CD4-positive, alpha-beta memory T cell (primary cell): Measurements from ENCODE around the gene PRDM16. TPM values are rescaled to one million over a fixed set of nuclear protein-coding genes. Genes with fewer than 3 reads are reported as not detected.

Source experiments
- CTCF ChIA-PET: fragments of 350-600 bp; sonication (Branson Sonifier 250); formaldehyde crosslinking; loops from one replicate; lab custom pipeline; 2021; ENCODE audit warnings: inconsistent platforms; ENCODE audit not compliant: partially characterized antibody; lab: Charles Lee
- POLR2A ChIA-PET: fragments of 350-600 bp; sonication (Branson Sonifier 250); formaldehyde crosslinking; loops from one replicate; lab custom pipeline; 2021; ENCODE audit not compliant: partially characterized antibody; lab: Charles Lee
- DNase-seq, 5 donors: peaks; one replicate each; pipeline versions ENCODE4 v3.0.0 to v3.0.0-alpha.2; 2020 to 2022; ENCODE audit warnings: mixed read lengths in 1 of 5
- H3K27ac ChIP-seq: one replicate; pipeline ENCODE4 v1.7.0; 2013; ENCODE audit warnings: low read depth, low read length
- H3K27me3 ChIP-seq: 2 replicates; pipeline ENCODE4 v1.7.0; 2013; ENCODE audit warnings: mild to moderate bottlenecking, low read length, moderate library complexity; ENCODE audit not compliant: insufficient read depth
- H3K36me3 ChIP-seq: 2 replicates; pipeline ENCODE4 v1.7.0; 2013; ENCODE audit warnings: mild to moderate bottlenecking, low read length, moderate library complexity; ENCODE audit not compliant: insufficient read depth
- H3K4me1 ChIP-seq: 2 replicates; pipeline ENCODE4 v1.7.0; 2013; ENCODE audit warnings: mild to moderate bottlenecking, low read length, moderate library complexity; ENCODE audit not compliant: insufficient read depth
- H3K4me3 ChIP-seq, 2 donors: one replicate each; pipeline ENCODE4 v1.7.0; 2013; ENCODE audit warnings: low read length in 2 of 2, mild to moderate bottlenecking in 1 of 2
- H3K9me3 ChIP-seq, 2 donors: one replicate each; pipeline ENCODE4 v1.7.0; 2013; ENCODE audit warnings: low read length in 2 of 2, control low read depth in 1 of 2; ENCODE audit not compliant: control insufficient read depth in 1 of 2
- H3K27ac Mint-ChIP-seq, 7 donors: one replicate each; pipeline ENCODE4 v1.8.0; 2020 to 2021; ENCODE audit warnings: mixed read lengths in 7 of 7, mild to moderate bottlenecking in 6 of 7, inconsistent platforms in 3 of 7, moderate library complexity in 3 of 7
- H3K27me3 Mint-ChIP-seq, 2 donors: one replicate each; pipeline ENCODE4 v1.8.0; 2020 to 2021; ENCODE audit warnings: mixed read lengths in 2 of 2
- H3K36me3 Mint-ChIP-seq, 2 donors: one replicate each; pipeline ENCODE4 v1.8.0; 2020 to 2021; ENCODE audit warnings: mixed read lengths in 2 of 2, inconsistent platforms in 1 of 2, mild to moderate bottlenecking in 1 of 2
- H3K4me1 Mint-ChIP-seq, 4 donors: one replicate each; pipeline ENCODE4 v1.8.0; 2020 to 2021; ENCODE audit warnings: mixed read lengths in 4 of 4, mild to moderate bottlenecking in 1 of 4
- H3K4me3 Mint-ChIP-seq, 8 donors: one replicate each; pipeline ENCODE4 v1.8.0; 2020 to 2021; ENCODE audit warnings: mixed read lengths in 8 of 8, mild to moderate bottlenecking in 7 of 8, moderate library complexity in 6 of 8, inconsistent platforms in 3 of 8
- H3K9me3 Mint-ChIP-seq, 8 donors: one replicate each; pipeline ENCODE4 v1.8.0; 2020 to 2021; ENCODE audit warnings: mixed read lengths in 8 of 8, mild to moderate bottlenecking in 5 of 8, inconsistent platforms in 3 of 8, moderate library complexity in 1 of 8
- intact Hi-C: fragments of 100-400 bp; cut with micrococcal nuclease; formaldehyde crosslinking; loops from one replicate; pipeline ENCODE4 v1.15.1; 2023
- polyA plus RNA-seq, 2 donors: library from polyadenylated mRNA; unstranded; fragments of 300-500 nt; fragmentation: Illumina TruSeq; gene quantifications; one replicate each; pipeline ENCODE4 v1.2.3, GENCODE V29; 2021
- total RNA-seq, 2 experiments: library from RNA; stranded (reverse); gene quantifications; one replicate each; pipeline ENCODE4 v1.2.3, GENCODE V29; 2021

Gene PRDM16
- total and polyA plus RNA-seq, 4 experiments from 2014 or later: not detected

GRCh38 chr1:3352299-3352951 lies 283.4 kb downstream of the PRDM16 start:
- no peak for DNase-seq
- no peak overlapping the region for H3K4me3 ChIP-seq
- no peaks in the 10 kb centered on the region for H3K4me1 ChIP-seq
- H3K36me3 Mint-ChIP-seq: no peaks in the 10 kb centered on the region
- H3K27me3 ChIP-seq: no peaks in the 10 kb centered on the region
- H3K9me3 Mint-ChIP-seq: no peaks in the 10 kb centered on the region
- H3K4me1 Mint-ChIP-seq: no peaks in the 10 kb centered on the region
- H3K27me3 Mint-ChIP-seq: peaks cover 2% of the 10 kb centered on the region in 2 donors
- H3K27ac Mint-ChIP-seq: no peak overlapping the region
- H3K27ac ChIP-seq: no peak overlapping the region
- H3K9me3 ChIP-seq: no peaks in the 10 kb centered on the region
- ChIA-PET CTCF (no interaction called here), POLR2A (no interaction called here)
- no peaks in the 10 kb centered on the region for H3K36me3 ChIP-seq
- H3K4me3 Mint-ChIP-seq: no peak overlapping the region
- intact Hi-C loops: no loop called here

- DNase-seq: no peak
- H3K4me3 ChIP-seq: no peak overlapping the region
- H3K4me1 ChIP-seq: no peaks in the 10 kb centered on the region
- H3K27ac ChIP-seq: no peak overlapping the region
- Mint-ChIP-seq H3K36me3 (no peaks in the 10 kb centered on the region), H3K27ac (no peak overlapping the region), H3K27me3 (peaks cover 2% of the 10 kb centered on the region in 2 donors), H3K4me1 (no peaks in the 10 kb centered on the region), H3K9me3 (no peaks in the 10 kb centered on the region), H3K4me3 (no peak overlapping the region)
- intact Hi-C loops: no loop called here
- no peaks in the 10 kb centered on the region for H3K36me3 ChIP-seq
- no peaks in the 10 kb centered on the region for H3K27me3 ChIP-seq
- no peaks in the 10 kb centered on the region for H3K9me3 ChIP-seq
- CTCF ChIA-PET: no interaction called here
- POLR2A ChIA-PET: no interaction called here
These were observed 283.9 kb downstream of the PRDM16 start for GRCh38 chr1:3352952-3353331.

- Mint-ChIP-seq H3K4me3 (no peak overlapping the region), H3K36me3 (no peaks in the 10 kb centered on the region), H3K9me3 (no peaks in the 10 kb centered on the region), H3K4me1 (no peaks in the 10 kb centered on the region), H3K27me3 (peaks cover 2% of the 10 kb centered on the region in 2 donors), H3K27ac (no peak overlapping the region)
- ChIA-PET POLR2A (no interaction called here), CTCF (no interaction called here)
- DNase-seq: no peak
- Histone ChIP-seq H3K36me3 (no peaks in the 10 kb centered on the region), H3K4me1 (no peaks in the 10 kb centered on the region), H3K4me3 (no peak overlapping the region), H3K27me3 (no peaks in the 10 kb centered on the region), H3K27ac (no peak overlapping the region), H3K9me3 (no peaks in the 10 kb centered on the region)
- intact Hi-C loops: no loop called here
These were observed 284.9 kb downstream of the PRDM16 start for GRCh38 chr1:3353876-3354275.

- H3K27ac Mint-ChIP-seq: no peak overlapping the region
- CTCF ChIA-PET: no interaction called here
These were observed 286.1 kb downstream of the PRDM16 start for GRCh38 chr1:3355089-3355488.

GRCh38 chr1:3355894-3356826 lies 287.2 kb downstream of the PRDM16 start:
- H3K9me3 ChIP-seq: no peaks in the 10 kb centered on the region
- no peaks in the 10 kb centered on the region for H3K36me3 Mint-ChIP-seq
- intact Hi-C loops: no loop called here
- H3K27ac ChIP-seq: no peak overlapping the region
- H3K36me3 ChIP-seq: no peaks in the 10 kb centered on the region
- H3K27me3 Mint-ChIP-seq: peaks cover 2% of the 10 kb centered on the region in 2 donors
- no peaks in the 10 kb centered on the region for H3K27me3 ChIP-seq
- H3K4me1 Mint-ChIP-seq: no peaks in the 10 kb centered on the region
- no peaks in the 10 kb centered on the region for H3K9me3 Mint-ChIP-seq
- H3K4me3 ChIP-seq: no peak overlapping the region
- H3K4me3 Mint-ChIP-seq: no peak overlapping the region
- CTCF ChIA-PET: no interaction called here
- no peak for DNase-seq
- POLR2A ChIA-PET: no interaction called here
- H3K4me1 ChIP-seq: no peaks in the 10 kb centered on the region
- no peak overlapping the region for H3K27ac Mint-ChIP-seq

More at GRCh38 chr1:3355089-3355488, 286.1 kb downstream of the PRDM16 start:
- H3K9me3 ChIP-seq: no peaks in the 10 kb centered on the region
- H3K27me3 ChIP-seq: no peaks in the 10 kb centered on the region
- Mint-ChIP-seq H3K36me3 (no peaks in the 10 kb centered on the region), H3K9me3 (no peaks in the 10 kb centered on the region), H3K27me3 (peaks cover 2% of the 10 kb centered on the region in 2 donors), H3K4me3 (no peak overlapping the region), H3K4me1 (no peaks in the 10 kb centered on the region)
- no peak for DNase-seq
- H3K27ac ChIP-seq: no peak overlapping the region
- no peaks in the 10 kb centered on the region for H3K4me1 ChIP-seq
- no peaks in the 10 kb centered on the region for H3K36me3 ChIP-seq
- intact Hi-C loops: no loop called here
- POLR2A ChIA-PET: no interaction called here
- no peak overlapping the region for H3K4me3 ChIP-seq

- CTCF ChIA-PET: no interaction called here
- H3K9me3 ChIP-seq: no peaks in the 10 kb centered on the region
These were observed 287.9 kb downstream of the PRDM16 start for GRCh38 chr1:3356827-3357460.

GRCh38 chr1:3357526-3358297 lies 288.7 kb downstream of the PRDM16 start:
- DNase-seq: no peak
- H3K4me3 ChIP-seq: no peak overlapping the region
- H3K9me3 ChIP-seq: no peaks in the 10 kb centered on the region
- intact Hi-C loops: no loop called here
- Mint-ChIP-seq H3K9me3 (no peaks in the 10 kb centered on the region), H3K4me1 (no peaks in the 10 kb centered on the region), H3K4me3 (no peak overlapping the region), H3K27me3 (peaks cover 4 to 8% of the 10 kb centered on the region in 2 donors), H3K27ac (no peak overlapping the region), H3K36me3 (no peaks in the 10 kb centered on the region)
- ChIA-PET CTCF (no interaction called here), POLR2A (no interaction called here)
- no peaks in the 10 kb centered on the region for H3K4me1 ChIP-seq
- no peaks in the 10 kb centered on the region for H3K27me3 ChIP-seq
- no peaks in the 10 kb centered on the region for H3K36me3 ChIP-seq
- H3K27ac ChIP-seq: no peak overlapping the region

More at GRCh38 chr1:3356827-3357460, 287.9 kb downstream of the PRDM16 start:
- no peaks in the 10 kb centered on the region for H3K4me1 Mint-ChIP-seq
- Histone ChIP-seq H3K4me1 (no peaks in the 10 kb centered on the region), H3K27ac (no peak overlapping the region), H3K4me3 (no peak overlapping the region), H3K36me3 (no peaks in the 10 kb centered on the region), H3K27me3 (no peaks in the 10 kb centered on the region)
- no peaks in the 10 kb centered on the region for H3K36me3 Mint-ChIP-seq
- H3K4me3 Mint-ChIP-seq: no peak overlapping the region
- DNase-seq: no peak
- no peaks in the 10 kb centered on the region for H3K9me3 Mint-ChIP-seq
- peaks cover 4 to 7% of the 10 kb centered on the region in 2 donors for H3K27me3 Mint-ChIP-seq
- no peak overlapping the region for H3K27ac Mint-ChIP-seq
- intact Hi-C loops: no loop called here
- POLR2A ChIA-PET: no interaction called here
